ENCODE data around the gene DNAH14.

DNA sequence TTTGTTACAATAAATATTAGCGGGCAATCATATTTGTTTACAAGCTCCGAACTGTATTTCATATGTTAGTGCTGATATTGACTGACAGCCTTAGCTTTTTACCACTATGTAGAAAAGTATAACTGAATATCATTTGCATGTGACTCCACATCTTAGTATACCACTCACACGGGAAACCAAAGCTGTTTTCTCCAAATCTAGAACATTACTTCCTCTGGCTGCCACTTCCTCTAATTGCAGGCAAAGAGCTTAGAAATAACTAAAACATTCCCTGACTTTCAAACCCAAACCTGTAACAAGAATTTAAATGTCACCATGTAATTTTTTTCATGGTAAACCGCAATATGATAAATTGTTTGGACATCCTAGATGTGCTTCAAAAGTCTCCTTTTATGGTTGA lies 323.7 kb downstream of the DNAH14 start:
- no peak for TF ChIP-seq GATA3 (IDR thresholded peaks at IDR 0.05; ENCODE audit: low read depth, low read length)
- no peak for TF ChIP-seq GATA2 (IDR thresholded peaks at IDR 0.05; ENCODE audit: low read depth, low read length)
